Measurements from ENCODE around the gene ALKBH4. TPM values are rescaled to one million over a fixed set of nuclear protein-coding genes. Genes with fewer than 3 reads are reported as not detected.
"Not testable (repeated sequence)": the region's sequence is repeated elsewhere in the genome, so short reads cannot be mapped to it uniquely, and the experiment has no call there.

The ALKBH4 gene
- total RNA-seq, 4 donors from 2014 or later, result 7.3 to 31.7 (median 13.3) TPM

DNA sequence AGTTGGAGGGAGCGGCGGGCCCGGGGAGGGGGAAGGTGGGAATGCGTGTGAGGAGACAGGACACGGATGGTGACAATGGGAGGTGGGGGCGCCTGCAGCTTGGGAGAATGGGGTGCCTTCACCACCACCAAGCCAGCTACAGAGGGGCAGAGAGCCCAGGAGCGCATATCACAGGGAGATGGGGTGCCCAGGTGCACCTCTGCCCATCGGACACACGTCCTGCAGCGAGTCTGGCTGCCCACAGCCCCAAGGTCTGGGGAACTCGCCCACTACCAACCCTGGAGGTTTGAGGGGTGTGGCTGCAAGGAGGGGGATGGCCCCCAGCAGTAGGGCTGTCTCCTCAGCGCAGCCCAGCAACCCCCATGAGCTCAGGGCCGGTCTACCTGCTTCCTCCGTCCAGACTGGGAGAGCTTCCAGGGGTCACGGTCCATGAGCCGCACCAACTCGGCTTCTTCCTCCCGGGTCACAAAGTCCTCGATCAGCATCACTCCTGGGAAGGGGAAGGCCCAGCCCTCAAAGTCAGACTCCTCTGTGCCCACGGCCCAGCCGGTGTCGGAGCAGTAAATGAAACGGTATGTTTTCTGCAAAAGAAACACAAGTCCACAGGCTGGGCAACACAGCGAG, 5.3 kb downstream of the ALKBH4 start:
- no peak for TF ChIP-seq POLR2A (IDR thresholded peaks at IDR 0.05)
- TF ChIP-seq CTCF (IDR thresholded peaks at IDR 0.05), result no peak

GRCh38 chr7:102457352-102457924, 7.2 kb downstream of the ALKBH4 start:
- Histone ChIP-seq H3K27me3 (no peaks in the 10 kb centered on the region), H3K9me3 (no peaks in the 10 kb centered on the region), H3K27ac (no peak overlapping the region), H3K4me1 (no peaks in the 10 kb centered on the region), H3K4me3 (no peak overlapping the region), H3K36me3 (peaks cover 5 to 55% (median 25%) of the 10 kb centered on the region in 3 donors)
- TF ChIP-seq CTCF (IDR thresholded peaks at IDR 0.05) (no peak), POLR2A (IDR thresholded peaks at IDR 0.05) (no peak)
- WGBS, 2 donors, result 100% methylated on average over 1 of the region's 40 CpGs; no CpG with 5 or more reads in 1 of the 2 donors
- DNase-seq, result no peak
- intact Hi-C loops (cut with DNase I), result no loop called here

More for the DNA sequence above, 5.3 kb downstream of the ALKBH4 start:
- Histone ChIP-seq H3K4me3 (no peak overlapping the region), H3K4me1 (peaks cover 5 to 17% (median 9%) of the 10 kb centered on the region in 3 donors), H3K36me3 (peaks cover 5 to 55% (median 25%) of the 10 kb centered on the region in 3 donors), H3K27ac (no peak overlapping the region), H3K9me3 (no peaks in the 10 kb centered on the region), H3K27me3 (no peaks in the 10 kb centered on the region)
- WGBS, 2 donors, result 91 to 98% methylated on average over 11 of the region's 24 CpGs
- no peak for DNase-seq
- intact Hi-C loops (cut with DNase I), result no loop called here

- no peaks in the 10 kb centered on the region for H3K27me3 ChIP-seq
- no peaks in the 10 kb centered on the region for H3K9me3 ChIP-seq
- intact Hi-C loops (cut with DNase I), result no loop called here
- no peak overlapping the region for H3K4me3 ChIP-seq
- peaks cover 5 to 55% (median 25%) of the 10 kb centered on the region in 3 donors for H3K36me3 ChIP-seq
- peaks cover 0 to 7% (median 4%) of the 10 kb centered on the region in 3 donors for H3K4me1 ChIP-seq
- TF ChIP-seq CTCF (IDR thresholded peaks at IDR 0.05), result no peak
- no peak for TF ChIP-seq POLR2A (IDR thresholded peaks at IDR 0.05)
- no peak for DNase-seq
- H3K27ac ChIP-seq, result no peak overlapping the region
- 74 to 76% methylated on average over 8 to 10 of the region's 10 CpGs for WGBS, 2 donors
Measured at GRCh38 chr7:102456327-102456726, 8.3 kb downstream of the ALKBH4 start.

DNA sequence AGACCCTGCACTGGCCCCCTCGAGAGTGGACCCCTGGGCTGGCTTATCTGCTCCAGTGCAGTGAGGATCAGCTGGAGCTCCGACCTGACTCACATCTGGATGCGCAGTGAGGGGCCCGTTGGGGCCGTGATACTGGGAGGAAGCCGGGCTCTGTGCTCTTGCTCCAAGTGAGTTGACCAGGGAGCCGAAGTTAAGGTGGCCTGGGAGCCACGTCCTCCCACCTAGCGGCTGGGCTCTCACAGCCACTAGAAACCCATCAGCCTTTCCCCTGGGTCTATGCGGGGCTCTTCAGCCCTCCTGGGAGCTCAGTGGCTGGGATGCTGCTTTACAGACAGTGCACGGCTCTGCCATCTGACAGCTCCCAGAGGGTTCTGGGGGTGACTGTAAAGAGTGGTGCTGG, 9.1 kb downstream of the ALKBH4 start:
- no peaks in the 10 kb centered on the region for H3K27me3 ChIP-seq
- no CpG with 5 or more reads among the region's 11 CpGs for WGBS, 2 donors
- intact Hi-C loops (cut with DNase I), result no loop called here
- no peak overlapping the region for H3K4me3 ChIP-seq
- peaks cover 0 to 7% (median 6%) of the 10 kb centered on the region in 3 donors for H3K4me1 ChIP-seq
- H3K9me3 ChIP-seq, result no peaks in the 10 kb centered on the region
- TF ChIP-seq POLR2A (IDR thresholded peaks at IDR 0.05) (no peak), CTCF (IDR thresholded peaks at IDR 0.05) (no peak)
- no peak for DNase-seq
- no peak overlapping the region for H3K27ac ChIP-seq
- peaks cover 5 to 55% (median 25%) of the 10 kb centered on the region in 3 donors for H3K36me3 ChIP-seq

GRCh38 chr7:102454932-102455331, 9.7 kb downstream of the ALKBH4 start:
- 94 to 95% methylated on average over 7 to 9 of the region's 10 CpGs for WGBS, 2 donors
- H3K27me3 ChIP-seq; DNase-seq; H3K27ac ChIP-seq; H3K4me3 ChIP-seq; H3K4me1 ChIP-seq; intact Hi-C loops (cut with DNase I); H3K9me3 ChIP-seq: not testable (repeated sequence)
- H3K36me3 ChIP-seq, result peaks cover 5 to 50% (median 25%) of the 10 kb centered on the region in 3 donors

Measured in esophagus squamous epithelium (tissue), 5 donors.